ENCODE measurements around the gene PRICKLE3.

PRICKLE3 gene, protein sequence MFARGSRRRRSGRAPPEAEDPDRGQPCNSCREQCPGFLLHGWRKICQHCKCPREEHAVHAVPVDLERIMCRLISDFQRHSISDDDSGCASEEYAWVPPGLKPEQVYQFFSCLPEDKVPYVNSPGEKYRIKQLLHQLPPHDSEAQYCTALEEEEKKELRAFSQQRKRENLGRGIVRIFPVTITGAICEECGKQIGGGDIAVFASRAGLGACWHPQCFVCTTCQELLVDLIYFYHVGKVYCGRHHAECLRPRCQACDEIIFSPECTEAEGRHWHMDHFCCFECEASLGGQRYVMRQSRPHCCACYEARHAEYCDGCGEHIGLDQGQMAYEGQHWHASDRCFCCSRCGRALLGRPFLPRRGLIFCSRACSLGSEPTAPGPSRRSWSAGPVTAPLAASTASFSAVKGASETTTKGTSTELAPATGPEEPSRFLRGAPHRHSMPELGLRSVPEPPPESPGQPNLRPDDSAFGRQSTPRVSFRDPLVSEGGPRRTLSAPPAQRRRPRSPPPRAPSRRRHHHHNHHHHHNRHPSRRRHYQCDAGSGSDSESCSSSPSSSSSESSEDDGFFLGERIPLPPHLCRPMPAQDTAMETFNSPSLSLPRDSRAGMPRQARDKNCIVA

DNA sequence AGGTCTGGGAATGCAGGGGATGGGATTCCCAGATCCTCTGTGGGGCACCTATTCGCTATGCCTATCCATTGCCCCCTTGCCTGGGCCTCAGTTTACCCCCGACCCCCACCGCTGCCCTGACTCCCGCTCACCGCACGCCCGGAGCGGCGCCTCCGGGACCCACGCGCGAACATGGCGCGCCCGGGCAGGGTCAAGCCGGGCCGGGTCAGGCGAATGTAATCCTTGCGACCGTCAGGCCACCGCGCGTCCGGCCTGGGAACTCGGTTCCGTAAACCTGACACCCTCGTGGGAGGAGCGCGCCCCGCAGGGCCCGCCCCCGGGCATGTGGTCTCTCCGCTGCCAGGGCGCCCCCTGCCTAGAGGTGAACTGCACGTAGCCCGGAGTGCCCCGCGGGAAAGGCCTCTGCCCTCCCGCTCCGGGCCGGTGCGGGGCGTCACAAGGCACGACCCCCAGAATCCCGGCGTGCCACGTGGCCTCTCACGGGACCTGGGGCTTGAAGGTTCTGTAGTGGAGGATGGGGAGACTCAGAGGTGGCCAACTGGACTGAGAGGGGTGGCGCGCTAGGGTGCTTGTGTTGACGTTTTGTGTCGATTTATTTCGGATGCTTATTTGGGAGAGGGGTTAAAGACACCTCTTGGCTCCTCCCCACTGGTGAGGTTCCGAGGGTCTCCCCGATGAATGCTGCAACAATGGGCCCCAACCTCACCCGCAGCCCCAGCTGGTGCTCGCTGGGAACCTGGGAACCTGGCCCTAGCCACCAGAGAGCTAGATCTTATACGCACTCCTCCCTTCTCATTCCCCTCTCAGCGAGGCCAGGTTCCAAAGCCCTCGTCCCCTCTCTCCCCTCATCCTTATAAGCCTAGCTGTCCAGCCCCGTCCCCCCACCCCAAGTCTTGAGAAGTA is at the start of gene PRICKLE3:
Gene PRICKLE3, minus strand, starts transcription at position 249 of the 903 bp plus-strand sequence. Its CDS starts 76 bp downstream, at position 173.
- DNase-seq (ENCODE audit: low spot score), result peak; percentile 66

DNA sequence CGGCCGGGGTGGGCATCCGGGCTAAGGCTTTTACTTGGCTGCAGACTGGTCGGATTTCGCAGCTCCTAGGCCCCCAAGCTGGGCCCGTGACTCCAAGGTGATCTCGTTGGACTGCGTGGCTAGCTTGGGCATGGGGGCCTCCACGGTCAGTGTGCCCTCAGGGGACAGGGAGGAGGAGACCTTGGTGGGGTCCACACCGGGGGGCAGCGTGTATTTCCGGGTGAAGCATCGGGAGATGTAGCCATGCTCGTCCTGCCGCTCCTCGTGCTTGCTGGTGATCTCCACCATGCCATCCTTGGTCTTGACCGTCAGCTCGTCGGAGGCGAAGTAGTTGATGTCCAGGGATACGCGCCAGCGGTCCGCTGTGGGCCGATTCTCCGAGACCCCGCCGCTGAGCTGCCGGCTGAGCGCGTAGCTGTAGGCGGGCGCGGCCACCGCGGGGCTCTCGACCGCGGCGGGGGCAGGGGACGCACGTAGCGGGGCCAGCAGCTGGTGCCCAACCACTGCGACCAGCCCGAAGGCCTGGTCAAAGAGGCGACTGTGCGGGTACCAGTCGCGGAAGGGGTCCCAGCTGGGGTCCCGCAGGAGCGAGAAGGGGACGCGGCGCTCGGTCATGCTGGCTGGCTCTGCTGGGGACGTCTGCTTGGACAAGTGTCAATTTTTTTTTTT is 47.8 kb upstream of the PRICKLE3 start:
- no peak for DNase-seq (ENCODE audit: low spot score)

DNA sequence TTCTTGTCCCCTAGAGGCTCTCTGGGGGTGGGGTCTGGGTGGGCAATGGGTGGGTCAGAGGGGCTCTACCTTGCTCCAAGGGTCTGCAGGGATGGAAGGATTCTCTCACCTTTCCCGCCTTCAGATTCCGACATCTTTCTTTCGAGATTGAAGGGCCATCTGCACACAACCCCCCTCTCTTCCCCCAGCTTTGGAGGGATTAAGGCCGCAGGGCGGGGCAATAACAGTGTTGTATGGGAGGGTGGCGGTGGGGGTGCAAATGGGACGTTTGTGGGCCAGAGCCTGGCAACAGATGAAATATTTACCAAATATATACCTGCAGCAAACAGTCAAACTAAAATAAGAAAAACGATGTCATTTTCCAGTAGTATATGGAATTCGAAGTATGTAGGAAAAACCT is 47.0 kb upstream of the PRICKLE3 start, which contains the start of gene CACNA1F:
Gene CACNA1F, minus strand, starts transcription at position 165 of the 400 bp plus-strand sequence. Its CDS starts 31 bp downstream, at position 134.
- no peak for DNase-seq (ENCODE audit: low spot score)

DNA sequence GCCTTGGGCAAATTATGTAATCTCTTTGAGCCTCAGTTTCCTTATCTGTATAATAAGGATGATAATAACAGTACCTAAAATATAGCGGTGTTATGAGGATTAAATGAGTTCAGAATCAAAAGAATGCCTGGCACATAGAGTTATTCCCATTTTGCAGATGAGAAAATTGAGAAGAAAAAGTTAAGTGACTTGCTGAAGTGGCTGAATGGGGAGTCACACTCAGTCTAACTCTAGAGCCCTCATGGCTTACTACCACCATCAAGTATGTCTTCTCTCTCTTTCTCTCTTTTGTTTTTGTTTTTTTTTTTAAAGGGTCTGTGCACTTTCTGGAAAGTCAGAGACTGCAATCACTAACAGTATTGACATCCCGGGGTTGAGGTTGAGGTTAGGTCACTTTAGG is 46.4 kb upstream of the PRICKLE3 start:
- no peak for DNase-seq (ENCODE audit: low spot score)

DNA sequence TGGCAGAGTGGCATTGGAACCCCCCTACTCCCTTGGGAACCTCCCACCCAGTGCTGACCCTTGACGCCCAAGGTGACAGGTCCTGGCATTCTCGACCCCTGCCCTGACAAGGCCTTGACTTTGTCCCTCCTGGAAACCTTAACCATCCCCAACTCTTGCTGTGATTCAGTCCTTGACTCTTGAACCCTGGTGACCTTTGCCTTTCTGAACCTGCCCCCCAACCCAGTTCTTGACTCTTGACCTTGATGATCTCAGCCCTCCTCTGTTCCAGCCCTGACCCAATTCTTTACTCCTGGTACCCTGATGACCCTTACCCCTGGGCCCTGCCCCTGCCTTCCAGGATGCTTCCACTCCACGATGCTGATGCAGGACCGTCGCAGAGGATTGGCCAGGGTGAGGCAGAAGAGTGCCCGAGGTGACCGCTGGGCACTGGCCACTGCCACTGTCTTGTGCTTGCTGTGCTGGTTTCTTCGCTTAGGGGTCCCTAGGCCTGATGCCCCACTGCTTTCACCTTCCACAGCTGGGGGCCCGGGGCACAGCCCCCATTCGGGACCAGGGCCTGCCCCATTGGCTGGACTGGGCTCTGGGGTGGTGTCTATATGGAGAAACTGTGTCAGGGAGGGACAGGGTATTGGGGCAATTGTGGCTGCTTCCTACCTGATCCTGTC is 45.3 kb upstream of the PRICKLE3 start:
- no peak for DNase-seq (ENCODE audit: low spot score)

DNA sequence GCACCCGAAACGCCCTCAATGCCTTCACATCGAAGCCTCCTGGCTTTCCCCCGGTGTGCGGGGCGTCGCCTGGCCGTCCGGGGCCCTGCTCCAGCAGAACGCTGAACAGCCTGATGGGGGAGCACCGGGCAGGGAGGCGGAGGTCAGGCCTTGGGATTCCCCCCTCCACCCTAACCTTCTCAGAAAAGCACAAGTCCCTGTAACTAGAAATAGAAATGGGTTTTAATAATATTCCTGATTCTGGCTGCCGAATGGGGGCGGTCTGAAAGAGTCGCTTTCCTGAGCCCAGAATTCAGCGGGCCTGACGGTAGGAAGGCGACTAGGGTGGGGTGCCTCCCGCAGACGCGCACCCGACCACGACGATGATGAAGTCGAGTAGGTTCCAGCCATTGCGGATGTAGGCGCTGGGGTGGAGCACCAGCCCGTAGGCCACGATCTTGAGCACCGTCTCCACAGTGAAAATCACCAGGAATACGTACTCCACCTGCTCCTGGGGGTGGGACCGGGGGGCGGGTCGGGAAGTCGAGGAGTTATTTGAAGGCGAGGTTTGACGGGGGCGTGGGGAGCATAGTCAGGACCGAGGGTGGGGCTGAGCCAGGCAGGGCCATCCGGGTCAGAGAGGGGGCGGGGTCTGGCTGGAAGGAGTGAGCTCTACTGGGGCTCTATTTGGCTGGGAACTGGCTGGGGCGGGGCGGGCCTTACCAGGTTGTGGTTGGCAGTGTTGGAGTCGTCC is 44.5 kb upstream of the PRICKLE3 start:
- DNase-seq (ENCODE audit: low spot score), result peak; percentile 63

DNA sequence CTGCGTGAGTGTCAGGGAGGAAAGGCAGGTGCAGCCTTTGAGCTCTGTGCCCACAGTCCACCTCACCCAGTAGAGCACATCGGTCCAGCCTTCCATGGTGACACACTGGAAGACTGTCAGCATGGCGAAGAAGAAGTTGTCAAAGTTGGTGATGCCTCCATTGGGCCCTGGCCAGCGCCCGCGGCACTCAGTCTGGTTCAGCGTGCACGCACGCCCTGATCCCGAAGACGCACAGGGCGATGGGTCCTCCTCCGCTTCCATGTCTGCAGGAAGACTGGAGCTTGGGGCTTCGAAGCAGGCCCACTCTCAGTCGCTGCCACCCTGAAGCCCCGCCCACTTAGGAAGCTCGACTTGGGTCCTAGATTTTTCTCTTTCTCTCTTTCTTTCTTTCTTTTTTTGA is 42.0 kb upstream of the PRICKLE3 start:
- DNase-seq (ENCODE audit: low spot score), result no peak

DNA sequence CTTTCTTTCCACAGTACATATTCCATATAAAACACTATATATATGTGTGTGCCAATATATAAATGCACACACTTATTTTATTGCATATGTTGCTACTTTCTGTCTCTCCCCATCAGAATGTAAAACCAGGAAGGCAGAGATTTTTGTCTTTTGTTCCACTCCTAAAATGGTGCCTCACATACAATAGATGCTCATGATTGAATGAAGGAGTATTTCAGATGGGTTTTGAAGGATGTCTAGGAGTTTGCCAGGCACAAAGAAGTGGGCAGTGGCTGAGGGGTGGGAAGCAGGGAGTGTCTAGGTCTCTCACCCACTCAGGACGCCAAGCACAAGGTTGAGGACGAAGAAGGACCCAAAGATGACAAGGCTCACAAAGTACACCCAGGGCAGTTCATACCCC is 41.6 kb upstream of the PRICKLE3 start:
- DNase-seq (ENCODE audit: low spot score), result no peak

DNA sequence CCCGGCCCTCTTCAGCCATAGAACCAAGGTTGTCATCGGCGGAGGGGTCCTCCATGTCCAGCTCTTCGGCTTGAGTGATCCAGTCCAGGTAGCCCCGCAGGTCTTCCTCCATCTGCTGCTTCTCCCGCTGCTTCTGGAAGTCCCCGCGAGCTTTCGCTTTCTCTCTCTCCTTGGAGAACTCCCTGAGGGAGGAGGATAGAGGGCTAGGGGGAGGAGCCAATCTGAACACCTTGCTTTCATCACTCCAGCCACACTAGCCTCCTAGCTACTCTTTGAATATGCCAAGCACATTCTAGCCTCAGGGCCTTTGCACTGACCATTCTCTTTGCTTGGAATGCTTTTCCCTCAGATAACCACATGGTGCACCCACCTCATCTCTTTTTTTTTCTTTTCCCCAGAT is 40.8 kb upstream of the PRICKLE3 start:
- DNase-seq (ENCODE audit: low spot score), result no peak

DNA sequence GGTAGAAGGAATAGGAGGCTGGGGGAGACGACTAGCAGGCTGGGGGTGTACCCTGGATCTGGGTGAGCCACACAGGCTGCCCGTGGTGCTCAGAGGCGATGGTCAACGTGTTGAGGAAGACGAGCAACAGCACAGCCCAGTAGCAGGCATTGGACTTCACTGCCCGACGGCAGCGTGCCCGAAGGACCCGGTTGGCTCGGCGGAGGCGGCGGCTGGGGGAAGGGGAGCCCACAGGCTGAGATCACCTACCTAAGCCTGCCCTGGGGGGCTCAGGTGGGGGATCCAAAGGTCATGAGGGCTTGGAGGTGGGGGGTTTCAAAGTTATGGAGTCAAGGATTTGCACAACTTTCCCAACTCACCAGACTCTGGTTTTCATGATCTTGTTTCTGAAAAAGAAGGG is 39.7 kb upstream of the PRICKLE3 start:
- no peak for DNase-seq (ENCODE audit: low spot score)

DNA sequence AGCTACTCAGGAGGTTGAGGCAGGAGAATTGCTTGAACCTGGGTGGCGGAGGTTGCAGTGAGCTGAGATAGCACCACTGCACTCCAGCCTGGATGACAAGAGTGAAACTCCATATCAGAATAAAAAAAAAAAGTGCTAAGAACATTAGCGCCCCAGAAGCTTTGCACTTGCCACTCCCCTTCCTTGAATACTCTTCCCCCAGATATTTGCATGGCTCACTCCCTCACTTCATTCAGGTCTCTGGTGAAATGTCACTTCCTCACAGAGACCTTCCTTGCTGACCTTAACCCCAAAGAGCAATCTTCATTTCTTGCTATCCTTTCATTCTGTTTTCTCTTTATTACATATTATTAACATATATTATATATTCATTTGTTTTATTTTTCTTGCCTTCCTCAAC is 35.7 kb upstream of the PRICKLE3 start:
- no peak for DNase-seq (ENCODE audit: low spot score)

DNA sequence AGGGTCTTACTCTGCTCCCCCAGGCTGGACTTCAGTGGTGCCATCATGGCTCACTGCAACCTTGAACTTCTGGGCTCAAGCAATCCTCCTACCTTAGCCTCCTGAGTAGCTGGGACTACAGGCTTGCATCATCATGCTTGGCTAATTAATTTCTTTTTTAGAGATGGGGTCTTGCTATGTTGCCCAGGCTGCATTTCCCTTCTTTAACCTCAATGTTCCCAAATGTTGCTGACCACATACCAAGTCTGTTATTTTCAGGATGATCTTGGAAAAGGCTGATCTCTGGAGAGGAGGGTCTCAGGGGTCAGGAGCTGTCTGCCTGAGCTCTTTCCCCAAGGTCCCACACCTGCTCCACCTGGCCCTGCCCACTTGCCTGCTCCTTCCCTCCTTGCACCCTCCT is 33.9 kb upstream of the PRICKLE3 start:
- DNase-seq (ENCODE audit: low spot score), result no peak

DNA sequence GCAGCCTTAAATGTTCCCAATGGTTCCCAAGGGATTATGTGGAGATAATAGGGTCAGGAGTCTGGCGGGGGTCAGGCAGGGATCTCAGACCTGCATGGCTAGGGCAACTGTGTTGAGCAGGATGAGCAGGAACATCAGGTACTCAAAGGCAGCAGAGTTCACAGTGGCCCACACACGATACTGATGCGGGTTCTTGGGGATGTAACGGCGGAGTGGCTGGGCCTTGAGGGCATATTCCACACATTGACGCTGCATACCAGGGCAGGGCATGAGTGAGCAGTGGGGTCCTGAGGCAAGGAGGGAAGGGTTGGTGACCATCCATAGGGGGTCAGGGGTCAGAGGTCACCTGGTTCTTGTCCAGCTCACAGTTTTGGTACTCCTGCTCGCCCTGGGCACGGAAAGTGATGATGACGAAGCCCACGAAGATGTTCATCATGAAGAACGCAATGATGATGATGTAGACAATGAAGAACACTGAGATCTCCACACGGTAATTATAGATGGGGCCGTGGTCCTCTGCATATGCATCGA is 28.9 kb upstream of the PRICKLE3 start:
- DNase-seq (ENCODE audit: low spot score), result no peak

DNA sequence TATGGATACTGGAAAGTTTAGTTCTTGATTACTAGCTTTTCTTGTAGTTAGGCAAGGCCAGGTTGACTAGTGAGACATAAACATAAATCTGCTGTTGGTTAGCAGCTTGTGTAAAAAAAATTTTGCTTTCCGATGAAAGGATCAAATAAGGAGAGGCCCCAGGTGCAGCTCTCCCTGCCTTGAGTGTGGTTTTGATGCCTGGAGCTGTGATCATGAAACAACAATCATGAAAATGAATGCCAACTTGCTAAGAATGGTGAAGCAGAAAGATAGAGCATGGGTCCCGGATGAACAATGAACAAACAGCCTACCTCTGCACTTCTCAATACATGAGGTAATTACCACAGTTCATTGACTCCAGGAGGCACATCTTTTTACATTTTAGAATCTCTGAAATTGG is 28.2 kb upstream of the PRICKLE3 start:
- no peak for DNase-seq (ENCODE audit: low spot score)

DNA sequence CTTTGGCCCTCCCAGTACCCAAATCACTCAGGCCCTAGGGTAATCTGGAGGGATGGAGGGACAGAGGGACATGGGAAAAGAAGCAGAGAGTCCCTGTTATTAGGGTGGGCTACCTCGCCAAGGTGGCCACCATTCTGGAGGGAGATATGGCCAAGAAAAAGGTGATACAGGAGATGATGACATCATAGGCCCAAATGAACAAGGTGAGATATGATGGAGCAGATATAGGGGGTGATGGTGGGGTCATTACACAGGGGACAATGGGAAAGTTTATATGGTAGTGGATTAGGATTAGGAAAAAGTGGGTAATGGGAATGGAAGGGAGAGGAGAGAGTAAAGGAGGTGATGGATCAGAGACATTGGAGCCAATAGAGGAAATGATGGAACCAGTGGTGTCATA is 26.7 kb upstream of the PRICKLE3 start:
- no peak for DNase-seq (ENCODE audit: low spot score)

DNA sequence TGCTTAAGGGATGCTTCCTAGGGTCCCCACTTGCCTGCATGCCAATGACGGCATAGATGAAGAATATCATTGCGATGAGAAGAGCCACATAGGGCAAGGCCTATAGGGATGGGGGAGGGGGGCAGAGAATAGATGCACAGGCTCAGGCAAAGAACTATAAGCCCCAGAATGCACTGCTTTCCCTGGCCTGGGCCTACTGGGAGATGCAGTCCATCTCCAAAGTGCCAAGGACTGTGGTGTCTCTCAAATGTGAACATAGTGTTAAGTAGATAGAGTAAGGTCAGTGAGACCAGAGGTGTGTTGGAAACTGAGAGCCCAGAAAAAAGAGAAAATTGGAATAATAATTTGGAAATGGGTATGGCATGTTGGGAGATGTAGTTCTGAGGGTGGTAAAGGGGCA is 26.0 kb upstream of the PRICKLE3 start:
- DNase-seq (ENCODE audit: low spot score), result no peak

DNA sequence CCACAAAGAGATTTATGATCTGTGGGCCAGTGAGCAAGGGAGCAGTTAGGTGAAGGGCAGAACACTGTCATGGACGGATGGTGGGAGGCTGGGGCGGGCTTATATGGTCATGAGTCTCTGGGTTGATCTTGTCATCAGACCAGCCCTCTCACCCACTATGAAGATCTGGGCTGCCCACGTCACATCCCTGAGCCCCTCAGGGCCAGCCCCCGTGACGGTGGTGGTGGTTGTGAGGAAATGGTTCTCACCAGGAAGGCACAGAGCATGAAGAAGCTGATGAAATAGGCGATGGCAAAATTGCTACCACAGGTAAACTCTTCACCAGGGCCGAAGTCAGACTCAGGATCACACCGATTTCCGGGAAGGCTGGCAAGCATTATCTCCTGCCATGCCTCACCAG is 24.9 kb upstream of the PRICKLE3 start:
- no peak for DNase-seq (ENCODE audit: low spot score)

DNA sequence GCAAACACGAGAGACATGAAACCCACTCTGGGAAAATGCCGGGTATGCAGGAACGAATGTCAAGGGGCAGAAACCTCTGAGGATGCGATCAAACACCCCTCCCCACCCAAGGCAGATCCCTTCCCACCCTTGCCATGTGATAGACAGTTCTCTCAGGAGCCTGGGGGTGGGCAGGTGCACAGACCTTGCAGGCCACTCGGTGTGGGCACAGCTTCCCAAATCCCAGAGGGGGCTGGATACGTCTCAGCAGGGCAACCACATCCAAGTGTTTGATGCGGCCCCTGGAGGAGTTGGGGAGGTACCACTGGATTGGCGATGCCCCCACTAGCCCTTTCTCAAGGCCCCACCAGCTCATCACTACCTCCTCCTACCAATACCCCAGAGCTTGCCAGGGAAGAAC is 24.2 kb upstream of the PRICKLE3 start:
- no peak for DNase-seq (ENCODE audit: low spot score)

DNA sequence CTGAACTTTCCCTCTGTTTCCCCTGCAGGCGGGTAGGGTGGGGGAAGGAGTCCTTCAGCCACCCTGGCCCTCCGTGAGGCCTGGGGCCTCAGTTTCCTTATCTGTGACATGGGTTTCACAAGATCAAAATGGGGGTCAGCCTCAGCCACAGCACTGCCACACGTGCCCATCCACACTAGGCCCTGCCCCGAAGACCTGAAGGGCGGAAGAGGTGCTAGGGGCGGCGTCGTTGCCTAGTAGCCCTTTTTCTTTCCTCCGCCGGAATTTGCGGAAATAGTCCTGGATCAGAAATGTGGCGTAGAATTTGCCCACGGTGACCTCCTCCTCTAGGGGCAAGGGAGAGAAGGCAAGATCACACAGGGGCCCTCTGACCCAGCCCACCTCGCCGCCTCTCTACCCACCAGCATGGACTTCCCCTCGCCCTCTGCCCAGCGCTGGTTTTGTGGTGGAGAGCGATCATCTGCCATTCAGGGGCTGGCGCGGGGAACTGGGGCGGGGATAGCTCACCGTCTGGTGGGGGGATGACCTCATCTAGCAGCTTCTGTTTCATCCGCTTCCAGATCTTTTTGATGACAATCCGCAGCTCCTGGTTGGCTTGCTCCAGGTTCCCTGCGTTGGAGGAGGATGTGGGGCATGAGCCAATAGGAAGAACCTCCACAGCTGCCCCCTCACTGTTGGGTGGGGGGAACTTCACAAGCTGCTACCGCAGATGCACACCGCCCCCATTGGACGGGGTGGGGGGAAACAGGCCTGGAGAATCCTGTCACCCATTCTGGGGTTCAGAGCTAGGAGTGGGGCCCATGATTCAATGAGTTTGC is 23.5 kb upstream of the PRICKLE3 start:
- DNase-seq (ENCODE audit: low spot score), result no peak

DNA sequence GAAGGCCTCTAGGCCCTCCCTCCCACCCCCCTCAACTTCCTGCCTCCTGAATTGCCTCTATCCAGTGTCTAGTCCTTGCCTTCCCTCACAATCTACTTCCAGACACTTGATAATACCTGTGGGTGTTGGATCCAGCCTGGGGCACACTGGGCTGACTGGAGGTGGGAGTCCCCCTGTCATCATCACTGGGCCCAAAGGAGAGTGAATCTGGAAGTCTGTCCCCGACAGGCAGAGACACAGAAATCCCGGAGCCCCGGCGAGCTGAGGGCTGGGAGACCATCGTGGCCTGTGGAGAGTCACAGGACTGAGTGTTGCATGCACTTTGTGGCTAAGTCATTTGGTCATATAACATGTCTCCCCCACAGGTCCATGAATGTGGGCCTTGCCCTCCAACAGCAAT is 22.2 kb upstream of the PRICKLE3 start:
- no peak for DNase-seq (ENCODE audit: low spot score)
